Inflammatory macrophage treated with lipopolysaccharide for 1 hour (primary cell): ENCODE data around the gene HIVEP1.
"Not testable (repeated sequence)": the region's sequence is repeated elsewhere in the genome, so short reads cannot be mapped to it uniquely, and the experiment has no call there.

ENCODE experiments used
- DNase-seq, 2 donors: peaks; one replicate each; pipeline ENCODE4 v3.0.0-alpha.2; 2020 to 2022

Gene HIVEP1

DNA sequence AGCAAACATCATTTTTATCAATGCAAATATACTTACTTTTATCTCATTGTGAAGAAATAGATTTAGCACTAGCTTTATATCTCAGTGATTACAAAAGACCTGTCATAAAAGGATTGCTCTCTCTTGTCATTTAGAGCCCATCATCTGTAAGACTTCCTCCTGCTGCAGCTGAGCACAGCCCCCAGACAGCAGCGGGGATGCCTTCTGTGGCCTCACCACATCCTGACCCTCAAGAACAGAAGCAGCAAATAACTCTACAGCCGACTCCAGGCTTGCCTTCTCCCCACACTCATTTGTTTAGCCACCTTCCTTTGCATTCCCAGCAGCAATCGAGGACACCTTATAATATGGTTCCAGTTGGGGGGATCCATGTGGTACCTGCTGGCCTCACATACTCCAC, 151.0 kb downstream of the HIVEP1 start:
- no peak for DNase-seq

DNA sequence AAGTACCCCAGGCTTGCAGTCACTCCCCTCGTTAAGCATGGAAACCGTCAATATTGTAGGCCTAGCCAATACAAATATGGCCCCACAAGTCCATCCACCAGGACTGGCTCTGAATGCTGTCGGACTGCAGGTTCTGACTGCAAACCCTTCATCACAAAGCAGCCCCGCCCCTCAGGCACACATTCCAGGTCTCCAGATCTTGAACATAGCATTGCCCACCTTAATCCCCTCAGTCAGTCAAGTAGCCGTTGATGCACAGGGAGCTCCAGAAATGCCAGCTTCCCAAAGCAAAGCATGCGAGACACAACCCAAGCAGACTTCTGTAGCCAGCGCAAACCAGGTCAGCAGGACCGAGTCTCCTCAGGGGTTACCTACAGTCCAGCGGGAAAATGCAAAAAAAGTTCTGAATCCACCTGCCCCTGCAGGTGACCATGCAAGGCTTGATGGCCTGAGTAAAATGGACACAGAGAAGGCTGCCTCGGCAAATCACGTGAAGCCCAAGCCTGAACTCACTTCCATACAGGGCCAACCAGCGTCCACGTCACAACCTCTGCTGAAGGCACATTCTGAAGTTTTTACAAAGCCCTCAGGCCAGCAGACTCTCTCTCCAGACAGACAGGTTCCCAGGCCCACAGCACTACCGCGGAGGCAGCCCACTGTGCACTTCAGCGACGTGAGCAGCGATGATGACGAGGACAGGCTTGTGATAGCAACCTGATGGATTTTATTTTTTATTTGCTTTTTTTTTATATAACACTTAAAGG, 151.8 kb downstream of the HIVEP1 start:
- DNase-seq = no peak

DNA sequence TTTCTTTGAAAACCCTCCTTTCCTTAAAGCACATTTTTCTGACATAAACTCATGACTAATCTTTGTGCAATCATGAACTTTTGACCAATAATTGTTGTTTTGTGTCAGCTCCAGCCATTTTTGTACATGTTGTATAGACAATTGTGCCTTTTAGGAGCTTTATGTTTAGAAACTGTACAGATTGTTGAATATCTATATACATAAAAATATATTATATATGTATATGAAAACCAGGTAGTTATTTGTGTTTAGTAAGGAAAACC, 152.3 kb downstream of the HIVEP1 start:
- peak; percentile 9 to 29 for DNase-seq

DNA sequence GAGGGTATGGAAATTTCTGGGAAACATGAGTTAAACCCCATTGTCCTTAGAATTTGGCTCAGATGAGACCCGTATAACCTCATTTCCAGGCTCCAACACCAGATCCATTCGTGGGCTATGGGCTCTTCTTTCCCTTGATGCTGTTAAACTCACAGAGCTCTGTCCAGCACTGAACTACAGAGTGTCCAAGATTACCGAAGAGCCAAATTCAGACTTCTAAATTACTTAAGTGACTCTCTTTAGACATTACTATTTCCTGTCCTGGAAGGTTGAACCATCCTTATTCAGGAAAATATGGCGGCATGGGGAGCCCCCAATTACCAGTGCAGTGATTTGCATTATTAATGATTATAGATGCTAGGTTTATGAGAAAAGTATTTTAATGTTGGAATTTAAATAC, 153.2 kb downstream of the HIVEP1 start:
- no peak for DNase-seq

DNA sequence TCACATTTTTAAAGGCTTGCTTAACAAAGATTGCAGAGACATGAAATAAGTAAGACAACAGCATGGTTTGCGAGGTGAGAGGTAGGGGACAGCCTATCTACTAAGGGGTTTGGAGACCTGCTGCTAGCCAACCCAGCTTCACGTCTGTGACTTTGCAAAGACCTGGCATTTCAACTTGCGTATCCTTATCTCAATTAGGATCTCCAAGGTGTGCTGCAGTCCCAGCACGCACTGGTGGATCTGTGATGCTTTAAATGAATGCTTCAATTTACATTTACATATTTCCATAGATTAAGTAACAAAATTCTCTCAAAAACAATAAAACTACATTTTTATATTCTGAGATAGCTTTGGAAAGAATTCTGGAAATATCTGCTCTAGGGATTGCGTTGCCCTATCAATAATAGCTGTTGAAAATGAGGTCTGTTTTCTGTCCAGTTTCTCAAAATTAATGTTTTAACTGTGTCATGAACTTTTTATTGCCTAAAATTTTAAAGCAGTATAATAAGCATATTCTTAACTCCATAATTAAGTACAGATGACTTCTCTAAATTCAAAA, 153.7 kb downstream of the HIVEP1 start:
- DNase-seq = no peak

DNA sequence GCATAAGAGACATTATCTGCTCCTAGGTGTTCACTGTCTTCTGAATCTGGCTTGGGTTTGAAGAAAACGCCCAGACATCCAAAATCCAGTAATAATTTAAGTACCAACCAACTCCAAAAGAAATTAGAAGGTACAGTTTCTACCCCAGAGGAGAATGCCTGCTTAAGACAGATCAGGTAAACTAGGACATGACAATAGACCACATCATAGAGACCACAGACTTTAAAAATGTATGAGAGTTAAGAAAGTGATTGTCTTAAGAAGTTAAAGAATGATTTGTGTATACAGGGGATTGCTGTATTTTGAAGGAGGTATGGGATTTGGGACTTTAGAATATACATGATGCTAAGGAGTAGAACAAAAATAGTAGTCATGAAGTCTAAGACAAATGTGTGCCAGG, 157.3 kb downstream of the HIVEP1 start:
- no peak for DNase-seq

DNA sequence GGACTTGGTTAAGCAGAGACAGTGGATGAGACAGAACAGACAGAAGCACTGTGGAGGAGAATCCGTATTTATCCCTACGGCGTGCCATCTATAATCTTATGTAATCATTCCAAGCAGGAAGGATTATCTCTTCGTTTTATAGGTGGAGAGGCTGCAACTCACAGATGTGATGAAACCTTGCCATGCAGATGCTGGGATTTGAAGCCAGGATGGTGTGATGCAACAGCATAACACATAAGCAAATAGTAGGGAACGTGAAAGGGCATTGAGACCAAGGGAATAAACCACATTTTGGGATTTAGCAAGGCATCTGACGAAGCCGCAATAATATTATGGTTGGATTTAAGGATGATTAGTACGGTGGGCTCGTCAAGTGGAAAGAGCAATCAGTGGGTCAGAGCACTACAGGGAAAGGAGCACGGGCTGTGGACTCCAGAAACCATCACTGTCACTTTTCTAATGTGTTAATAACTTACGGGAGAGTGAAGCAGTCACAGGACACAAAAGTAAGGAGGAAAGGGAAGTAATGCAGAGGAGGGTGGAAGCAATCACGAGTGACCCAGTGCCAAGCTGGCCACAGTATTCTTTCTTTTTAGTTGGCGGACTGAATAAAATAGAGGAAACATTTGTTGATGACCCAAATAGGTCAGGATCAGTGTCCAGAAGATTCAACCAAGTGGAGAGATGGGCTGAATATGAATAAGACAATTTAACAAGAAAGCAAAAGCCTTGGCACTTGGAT, 158.4 kb downstream of the HIVEP1 start:
- DNase-seq = peak; percentile 35 to 56

DNA sequence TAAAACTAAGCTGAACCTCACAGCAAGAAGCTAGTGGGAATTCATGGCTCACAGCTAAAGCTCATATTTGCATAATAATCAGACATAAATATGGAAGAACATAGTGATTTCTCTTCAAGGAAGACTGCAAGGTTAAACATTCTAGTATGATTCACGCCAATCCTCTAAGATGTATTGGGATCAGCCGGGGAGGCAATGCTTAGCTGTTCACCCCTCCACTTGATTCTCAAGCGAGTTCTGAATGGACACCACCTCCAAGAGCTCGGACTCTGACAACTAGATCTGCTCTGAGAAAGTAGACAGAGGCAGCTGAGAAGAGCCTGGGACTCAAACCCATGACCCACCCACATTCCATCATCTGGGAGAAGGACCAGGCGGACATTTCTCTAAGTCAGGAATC, 159.6 kb downstream of the HIVEP1 start:
- no peak for DNase-seq

DNA sequence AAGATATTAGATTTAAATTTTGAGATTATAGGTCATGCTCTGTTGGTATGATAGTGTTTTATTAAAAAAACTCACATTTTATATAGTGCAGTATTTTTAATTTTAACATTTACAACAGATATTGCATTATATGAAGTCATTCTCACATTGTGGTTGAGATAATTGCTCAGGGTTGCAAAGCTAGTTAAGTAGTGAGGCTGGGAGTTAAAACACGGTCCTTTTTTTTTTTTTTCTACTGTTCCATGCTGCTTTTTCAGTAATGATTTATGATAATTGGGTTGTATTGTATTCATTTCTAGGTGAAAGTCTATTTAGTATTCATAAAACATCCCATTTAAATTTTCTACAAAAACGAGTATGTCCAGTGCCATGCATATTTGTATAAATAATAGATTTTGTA, 160.5 kb downstream of the HIVEP1 start:
- DNase-seq = no peak

DNA sequence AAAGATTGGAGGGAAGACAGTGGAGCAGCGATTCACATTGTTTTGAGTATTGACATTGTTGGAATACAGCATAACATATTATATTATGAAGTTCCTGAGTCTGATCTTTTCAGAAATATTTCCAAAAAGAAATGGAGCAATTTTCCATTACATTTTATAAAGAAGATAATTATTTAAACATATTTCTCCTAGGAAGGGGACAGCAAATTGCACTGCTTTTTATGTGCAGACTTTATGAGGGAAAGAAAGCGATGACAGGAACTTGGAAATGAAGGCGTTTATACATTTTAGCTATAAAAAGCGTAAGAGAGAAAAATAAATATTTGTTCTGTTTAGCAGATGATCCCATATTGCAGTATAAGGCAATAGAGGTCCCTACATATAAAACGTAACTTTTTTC, 161.1 kb downstream of the HIVEP1 start:
- DNase-seq = no peak

DNA sequence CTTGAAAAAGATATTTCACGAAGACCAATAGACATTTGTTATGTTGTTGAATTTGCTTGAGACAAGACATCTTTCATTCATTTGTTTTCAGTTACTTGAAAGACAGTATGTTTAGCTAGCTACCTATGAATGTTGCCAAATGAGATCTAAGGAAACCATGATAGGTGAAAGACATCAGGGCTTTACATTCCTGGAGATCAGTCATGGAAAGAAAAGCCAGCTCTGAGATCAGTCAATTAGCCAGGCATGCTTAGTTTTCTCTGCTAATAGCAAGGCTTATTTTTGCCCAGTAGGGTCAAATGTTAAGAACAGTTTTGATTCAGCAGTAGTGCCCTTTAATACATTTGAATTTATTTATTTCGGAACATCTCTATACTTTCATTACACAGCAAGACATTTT, 161.5 kb downstream of the HIVEP1 start:
- no peak for DNase-seq

DNA sequence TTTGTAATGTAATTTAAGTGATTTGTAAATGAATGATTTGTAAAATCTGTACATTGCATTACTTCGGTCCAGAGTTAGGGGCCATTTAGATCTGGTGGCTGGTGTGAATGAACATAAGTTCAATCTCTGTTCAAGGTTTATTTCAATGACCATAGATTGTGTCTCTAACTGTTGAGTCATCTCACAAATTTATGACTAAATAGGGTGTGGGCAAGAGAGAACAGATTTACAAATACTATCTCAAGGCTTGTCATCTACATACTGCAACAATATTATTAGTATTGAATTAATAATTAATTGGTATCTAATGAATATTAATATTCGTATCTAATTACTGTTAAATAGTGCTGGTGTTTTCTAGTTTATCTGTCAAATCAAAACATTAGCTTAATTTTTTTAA, 162.8 kb downstream of the HIVEP1 start:
- DNase-seq = peak; percentile 34 to 47

DNA sequence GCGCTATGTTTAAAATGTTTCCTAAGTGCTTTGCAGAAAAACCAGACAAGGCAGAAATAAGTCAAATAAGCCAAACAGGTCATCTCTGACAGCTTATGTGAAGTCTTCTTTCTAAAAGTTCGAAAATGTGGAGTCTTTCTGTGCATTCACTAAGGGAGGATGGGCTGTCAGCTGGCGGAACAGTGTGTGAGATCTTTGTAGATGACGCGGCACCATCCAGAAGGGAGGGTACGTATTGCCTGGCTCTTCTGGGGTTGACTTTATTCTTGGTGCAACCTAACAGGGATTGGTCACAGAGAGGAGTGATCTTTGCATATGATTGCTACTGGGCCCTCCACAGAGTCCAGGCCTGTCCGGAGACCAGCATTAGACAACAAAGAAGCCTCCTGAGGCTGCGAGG, 163.5 kb downstream of the HIVEP1 start:
- no peak for DNase-seq

DNA sequence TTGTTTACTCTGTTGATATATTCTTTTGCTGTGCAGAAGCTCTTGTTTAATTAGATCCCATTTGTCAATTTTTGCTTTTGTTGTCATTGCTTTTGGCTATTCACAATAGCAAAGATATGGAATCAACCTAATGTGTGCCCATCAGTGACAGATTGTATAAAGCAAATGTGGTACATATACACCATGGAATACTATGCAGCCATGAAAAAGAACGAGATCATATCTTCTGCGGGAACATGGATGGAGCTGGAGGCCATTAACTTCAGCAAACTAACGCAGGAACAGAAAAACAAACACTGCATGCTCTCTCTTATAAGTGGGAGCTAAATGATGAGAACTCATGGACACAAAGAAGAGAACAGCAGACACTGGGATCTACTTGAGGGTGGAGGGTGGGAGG, 164.7 kb downstream of the HIVEP1 start:
- not testable (repeated sequence) for DNase-seq

DNA sequence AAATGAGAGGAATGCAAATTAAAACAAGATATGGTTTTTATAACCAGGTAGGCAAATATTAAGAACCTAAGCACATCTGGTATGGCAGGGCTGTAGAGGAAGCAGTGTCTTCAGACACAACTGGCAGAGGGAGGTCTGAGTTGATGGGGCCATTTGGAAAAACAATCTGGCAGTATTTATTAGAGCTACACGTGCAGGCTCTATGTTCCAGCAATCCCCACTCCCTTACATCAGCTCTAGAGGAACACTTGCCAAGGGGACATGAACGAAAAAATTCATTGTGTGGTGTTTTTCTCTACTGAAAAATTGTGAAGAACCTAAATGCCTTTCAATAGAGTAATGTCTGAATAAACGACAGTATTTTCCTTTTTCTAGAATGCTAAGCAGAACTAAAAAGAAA, 166.4 kb downstream of the HIVEP1 start:
- no peak for DNase-seq

DNA sequence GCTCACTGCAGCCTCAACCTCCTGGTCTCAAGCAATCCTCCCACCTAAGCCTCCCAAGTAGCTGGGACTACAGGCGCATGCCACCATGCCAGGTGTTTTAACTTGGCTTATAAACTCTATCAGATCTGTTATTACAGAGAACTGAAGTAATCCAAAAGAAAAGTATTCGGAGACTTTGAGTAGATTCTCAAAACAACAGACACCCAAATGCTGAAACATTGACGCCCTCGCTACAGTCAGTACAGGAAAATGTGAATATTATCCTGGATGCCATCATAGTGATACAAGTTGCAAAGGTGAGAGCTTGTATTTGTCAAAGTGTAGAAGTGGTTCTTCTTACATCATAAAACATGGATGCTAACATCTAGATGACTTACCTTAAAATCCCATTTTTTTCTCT, 169.4 kb downstream of the HIVEP1 start:
- DNase-seq = no peak

DNA sequence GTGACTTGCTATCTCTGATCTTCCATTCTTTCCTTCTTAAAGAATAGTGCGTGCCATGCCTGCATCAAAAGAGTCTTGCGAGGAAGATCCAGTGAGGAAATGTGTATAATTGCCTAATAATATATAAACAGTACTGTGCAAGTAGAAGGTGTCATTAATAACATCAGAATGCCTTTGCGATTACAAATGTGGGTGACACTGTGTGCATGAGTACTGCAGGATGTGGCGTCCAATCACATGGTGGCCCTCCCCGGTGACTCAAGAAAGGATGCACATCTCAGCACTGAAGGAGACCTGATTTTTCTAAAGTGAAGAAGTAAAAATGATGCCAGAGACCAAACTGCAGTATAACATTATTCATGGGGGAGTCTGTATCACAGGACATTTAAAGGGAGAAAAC, 170.6 kb downstream of the HIVEP1 start:
- DNase-seq = no peak

DNA sequence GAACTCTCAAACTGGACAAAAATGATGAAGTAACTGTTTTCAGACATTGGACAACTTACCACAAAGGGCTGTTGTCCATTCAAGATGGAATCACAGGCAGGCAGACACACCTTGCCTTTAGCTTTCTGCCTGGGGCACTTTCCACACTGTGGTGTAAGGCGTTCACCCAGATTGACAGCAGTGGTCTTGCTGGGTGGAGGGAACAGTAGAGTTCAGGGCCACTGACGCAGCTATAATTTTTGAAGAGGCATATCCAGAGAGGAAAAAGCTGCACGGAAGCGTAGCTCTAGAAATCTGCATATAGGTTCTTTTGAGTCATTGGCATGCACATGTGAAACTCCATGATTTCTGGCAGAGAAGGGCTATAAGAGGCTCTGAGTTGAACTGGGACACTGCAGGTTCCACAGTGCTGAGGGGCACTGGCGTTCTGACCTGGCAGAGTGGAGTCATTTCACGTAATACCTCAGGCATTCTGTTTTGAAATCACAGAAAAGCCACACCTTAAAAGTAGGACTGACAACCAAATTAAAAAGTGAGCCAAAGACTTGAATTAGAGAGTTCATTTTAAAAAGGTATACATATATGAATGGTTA, 173.1 kb downstream of the HIVEP1 start:
- no peak for DNase-seq

DNA sequence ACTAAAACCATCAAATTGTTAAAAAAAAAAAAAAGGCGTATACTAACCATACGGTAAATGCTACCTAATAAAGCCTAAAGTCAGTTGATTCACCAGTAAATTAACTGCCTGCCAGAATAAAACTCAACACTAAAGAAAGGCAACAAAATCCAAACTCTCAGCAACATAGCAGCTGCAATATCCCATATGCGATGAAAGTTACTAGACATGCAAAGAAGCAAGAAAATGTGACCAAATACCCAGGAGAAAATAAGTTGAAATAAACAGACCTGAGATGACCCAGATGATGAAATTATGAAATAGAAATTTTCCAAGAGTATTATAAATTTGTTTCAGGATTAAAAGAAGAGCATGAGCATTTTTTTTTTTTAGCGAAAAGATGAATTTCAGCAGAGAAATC, 174.4 kb downstream of the HIVEP1 start:
- DNase-seq = no peak

DNA sequence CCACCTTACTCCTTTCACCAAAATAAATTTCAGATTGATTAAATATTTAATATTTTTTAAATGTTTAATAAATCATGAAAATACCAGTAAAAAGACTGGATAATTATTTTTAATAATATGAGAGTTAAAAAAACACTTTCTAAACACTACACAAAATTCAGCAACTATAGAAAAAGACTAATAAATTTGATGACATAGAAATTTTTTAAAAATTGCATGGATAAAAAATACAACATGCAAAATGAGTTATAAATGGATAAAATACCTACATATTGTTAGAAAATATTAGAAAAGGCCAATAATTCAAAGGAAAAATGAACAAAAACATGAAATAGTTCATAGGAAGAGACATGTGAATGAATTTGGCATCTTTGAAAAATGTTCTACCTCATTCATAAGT, 177.0 kb downstream of the HIVEP1 start:
- no peak for DNase-seq

DNA sequence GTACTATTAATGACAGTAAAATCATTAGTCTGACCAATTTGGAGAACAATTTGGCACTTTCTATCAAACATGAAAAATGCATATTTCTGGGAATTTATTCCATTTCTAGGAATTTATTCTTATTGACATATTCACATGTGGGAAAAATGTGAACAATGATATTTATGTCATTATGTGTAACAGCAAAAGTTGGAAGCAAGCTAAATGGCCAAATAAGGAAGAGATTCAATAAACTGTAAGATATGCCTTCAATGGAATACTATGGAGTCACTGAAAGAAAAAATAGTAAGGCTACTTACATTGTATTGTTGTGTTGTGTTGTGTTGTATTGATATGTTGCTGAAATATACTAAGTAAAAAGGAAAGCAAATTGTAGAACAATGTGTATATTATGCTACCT, 177.5 kb downstream of the HIVEP1 start:
- DNase-seq = no peak

DNA sequence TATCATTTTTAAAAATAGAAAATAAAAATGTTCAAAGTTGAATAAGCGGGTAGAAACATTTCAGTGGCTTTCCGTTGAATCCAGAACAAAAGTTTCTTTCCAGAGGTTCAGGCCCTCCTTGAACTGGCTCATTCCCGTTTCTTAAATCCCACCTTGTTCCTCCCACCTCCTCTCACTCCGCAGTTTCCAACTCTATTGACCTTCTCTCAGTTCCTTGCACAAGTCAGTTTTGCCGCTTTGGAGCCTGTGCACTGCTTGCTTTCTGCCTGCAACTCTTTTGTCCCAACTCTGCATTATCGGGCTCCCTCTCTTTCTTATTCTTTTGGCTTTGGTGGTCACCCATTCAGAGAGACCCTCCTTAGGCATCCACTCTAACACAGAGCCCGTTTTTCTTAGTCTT, 178.1 kb downstream of the HIVEP1 start:
- DNase-seq = no peak

DNA sequence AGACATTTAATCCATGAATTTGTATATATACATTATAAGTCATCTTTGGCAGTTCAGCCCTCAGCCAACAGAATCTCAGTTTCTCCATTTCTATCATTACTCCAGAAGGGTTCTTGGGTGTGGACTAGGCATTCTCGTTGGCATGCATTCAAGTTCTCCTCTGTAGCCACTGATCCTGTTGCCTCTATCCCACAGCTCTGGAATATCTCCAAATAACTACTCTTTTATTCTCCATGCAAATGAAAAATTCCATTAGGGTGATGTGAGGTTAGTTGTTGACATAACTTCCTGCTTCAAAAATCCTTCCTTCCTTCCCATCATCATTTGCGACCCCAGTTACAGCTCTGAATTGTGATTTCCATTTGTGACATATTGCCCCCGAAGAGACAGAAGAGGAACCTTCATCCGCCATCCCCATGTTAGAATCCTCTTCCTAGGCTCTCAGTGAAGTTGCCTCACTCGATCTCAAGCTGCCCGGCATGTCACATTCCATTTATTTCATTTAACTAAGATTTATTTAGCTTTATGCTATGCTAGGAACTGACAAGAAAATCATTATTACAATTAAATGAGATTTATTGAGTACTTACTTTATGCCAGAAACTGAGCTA, 184.3 kb downstream of the HIVEP1 start:
- no peak for DNase-seq

DNA sequence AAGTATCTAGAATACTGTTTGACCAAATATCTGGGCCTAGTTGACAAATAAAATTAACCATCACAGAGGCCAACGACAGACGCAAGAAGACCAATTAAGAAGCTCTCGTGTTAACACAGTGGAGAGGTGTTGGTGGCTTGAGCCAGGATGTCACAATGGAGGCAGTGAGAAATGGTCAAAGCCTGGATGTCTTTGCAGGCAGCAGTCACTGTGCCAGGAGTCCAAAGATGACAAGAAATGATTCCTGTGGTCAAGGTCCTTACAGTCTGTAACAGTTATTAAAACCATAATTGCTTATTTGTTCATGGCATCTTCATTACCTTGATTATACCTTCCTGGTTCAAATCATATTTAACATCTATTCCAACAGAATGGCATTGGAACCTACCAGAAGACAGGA, 186.7 kb downstream of the HIVEP1 start:
- DNase-seq = no peak
